Activated T-cell treated with anti-CD3 and anti-CD28 coated beads, Interleukin-2, amount 50 U/mL, for 4 hours (primary cell): Measurements from ENCODE around the gene UFSP2. TPM values are rescaled to one million over a fixed set of nuclear protein-coding genes. Genes with fewer than 3 reads are reported as not detected.
"Not testable (repeated sequence)": the region's sequence is repeated elsewhere in the genome, so short reads cannot be mapped to it uniquely, and the experiment has no call there.

ENCODE experiments used
- ATAC-seq, 2 donors: fragments of 200-7000 bp; cut with Tn5 transposase; one replicate each; pipeline ENCODE4 v1.10.0; 2021
- DNase-seq: peaks from one replicate; pipeline ENCODE4 v3.0.0-alpha.2; 2020
- H3K27me3 Mint-ChIP-seq: one replicate; pipeline ENCODE4 v1.8.0; 2021; ENCODE audit warnings: low read depth, mixed read lengths
- H3K36me3 Mint-ChIP-seq: one replicate; pipeline ENCODE4 v1.8.0; 2022; ENCODE audit warnings: mixed read lengths; ENCODE audit not compliant: insufficient read depth
- H3K4me1 Mint-ChIP-seq: one replicate; pipeline ENCODE4 v1.8.0; 2021; ENCODE audit warnings: low read depth, mixed read lengths
- H3K4me3 Mint-ChIP-seq: one replicate; pipeline ENCODE4 v1.8.0; 2021; ENCODE audit warnings: mild to moderate bottlenecking, moderate library complexity, mixed read lengths
- H3K9me3 Mint-ChIP-seq: one replicate; pipeline ENCODE4 v1.8.0; 2021; ENCODE audit warnings: mixed read lengths
- total RNA-seq, 3 donors: library from RNA; stranded (reverse); gene quantifications; one replicate each; pipeline ENCODE4 v1.2.1, GENCODE V29; 2021

Gene UFSP2
- total RNA-seq, 3 donors from 2014 or later: 15.3 to 25.7 (median 18.2) TPM

- H3K4me3 Mint-ChIP-seq, H3K9me3 Mint-ChIP-seq, ATAC-seq, H3K4me1 Mint-ChIP-seq, H3K27me3 Mint-ChIP-seq, DNase-seq: not testable (repeated sequence)
- peaks cover 14% of the 10 kb centered on the region for H3K36me3 Mint-ChIP-seq
Measured at GRCh38 chr4:185362570-185362969, 63.2 kb downstream of the UFSP2 start.

- peaks cover 15% of the 10 kb centered on the region for H3K36me3 Mint-ChIP-seq
- no peak overlapping the region for H3K4me3 Mint-ChIP-seq
- no peaks in the 10 kb centered on the region for H3K4me1 Mint-ChIP-seq
- DNase-seq (no peak), ATAC-seq (no peak)
- H3K27me3 Mint-ChIP-seq: no peaks in the 10 kb centered on the region
- no peaks in the 10 kb centered on the region for H3K9me3 Mint-ChIP-seq
Measured at GRCh38 chr4:185361872-185362271, 63.9 kb downstream of the UFSP2 start.

DNA sequence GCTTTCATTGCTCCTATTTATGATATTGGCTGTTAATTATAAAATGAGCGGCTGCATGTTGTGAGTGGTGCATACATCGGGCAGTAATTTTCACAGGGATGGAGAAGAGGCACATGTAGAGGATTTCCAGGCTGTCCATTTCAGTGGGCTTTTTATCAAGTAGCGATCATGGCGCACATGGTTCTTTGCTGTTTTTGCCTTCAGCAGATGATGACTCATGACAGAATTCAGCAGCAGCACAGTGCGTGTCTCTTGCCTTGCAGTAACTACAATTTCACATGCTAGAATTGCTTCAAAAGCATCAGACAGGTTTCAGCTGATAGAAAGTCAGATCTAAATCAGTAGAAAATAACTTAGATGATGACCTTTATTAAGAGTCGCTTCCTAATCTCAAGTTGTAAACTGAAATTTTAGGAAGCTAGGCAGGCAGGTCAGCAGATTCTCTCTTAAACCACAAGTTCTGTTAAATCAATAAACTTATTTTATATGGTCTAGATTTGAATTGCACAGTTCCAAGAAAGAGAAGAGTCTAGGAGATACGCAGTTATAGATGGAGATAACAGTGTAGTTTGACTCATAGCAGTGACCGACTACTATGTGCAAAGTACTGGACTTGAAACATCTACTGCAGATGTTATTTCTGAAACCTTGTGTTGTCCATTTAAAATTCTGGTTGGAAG, 65.9 kb downstream of the UFSP2 start:
- H3K9me3 Mint-ChIP-seq: no peaks in the 10 kb centered on the region
- ATAC-seq: no peak
- H3K27me3 Mint-ChIP-seq: no peaks in the 10 kb centered on the region
- no peaks in the 10 kb centered on the region for H3K4me1 Mint-ChIP-seq
- no peak overlapping the region for H3K4me3 Mint-ChIP-seq
- H3K36me3 Mint-ChIP-seq: peaks cover 22% of the 10 kb centered on the region
- DNase-seq: no peak

GRCh38 chr4:185358959-185359358, 66.8 kb downstream of the UFSP2 start:
- Mint-ChIP-seq H3K4me3 (no peak overlapping the region), H3K4me1 (no peaks in the 10 kb centered on the region), H3K27me3 (no peaks in the 10 kb centered on the region), H3K9me3 (no peaks in the 10 kb centered on the region), H3K36me3 (peaks cover 25% of the 10 kb centered on the region)
- DNase-seq (no peak), ATAC-seq (no peak)

DNA sequence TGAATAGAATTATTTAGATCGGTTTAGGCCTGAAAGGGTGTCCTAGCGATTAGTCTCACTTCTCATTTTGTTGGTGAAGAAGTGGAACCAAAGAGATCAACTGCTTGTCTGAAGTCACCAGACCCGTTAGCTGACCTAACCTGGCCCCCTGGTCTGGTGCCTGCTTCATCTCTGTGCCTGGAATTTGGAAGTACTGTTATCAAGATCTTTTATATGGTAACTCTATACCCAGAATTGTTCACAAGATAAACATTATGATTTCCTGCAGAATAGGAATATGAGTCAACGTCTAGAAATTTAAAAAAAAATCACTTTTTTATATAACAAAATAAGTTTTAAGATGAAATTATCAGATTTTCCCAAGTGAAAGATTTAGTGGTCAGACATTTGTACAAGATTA, 67.2 kb downstream of the UFSP2 start:
- H3K4me3 Mint-ChIP-seq: no peak overlapping the region
- H3K27me3 Mint-ChIP-seq: no peaks in the 10 kb centered on the region
- H3K4me1 Mint-ChIP-seq: no peaks in the 10 kb centered on the region
- DNase-seq: no peak
- no peak for ATAC-seq
- H3K9me3 Mint-ChIP-seq: no peaks in the 10 kb centered on the region
- peaks cover 26% of the 10 kb centered on the region for H3K36me3 Mint-ChIP-seq

GRCh38 chr4:185357733-185358440, 67.9 kb downstream of the UFSP2 start:
- DNase-seq (no peak), ATAC-seq (no peak)
- Mint-ChIP-seq H3K36me3 (peaks cover 31% of the 10 kb centered on the region), H3K4me3 (no peak overlapping the region), H3K27me3 (no peaks in the 10 kb centered on the region), H3K4me1 (no peaks in the 10 kb centered on the region), H3K9me3 (no peaks in the 10 kb centered on the region)

GRCh38 chr4:185357211-185357610, 68.6 kb downstream of the UFSP2 start:
- Mint-ChIP-seq H3K36me3 (peaks cover 37% of the 10 kb centered on the region), H3K4me1 (no peaks in the 10 kb centered on the region), H3K9me3 (no peaks in the 10 kb centered on the region), H3K27me3 (no peaks in the 10 kb centered on the region), H3K4me3 (no peak overlapping the region)
- DNase-seq: no peak
- no peak for ATAC-seq

DNA sequence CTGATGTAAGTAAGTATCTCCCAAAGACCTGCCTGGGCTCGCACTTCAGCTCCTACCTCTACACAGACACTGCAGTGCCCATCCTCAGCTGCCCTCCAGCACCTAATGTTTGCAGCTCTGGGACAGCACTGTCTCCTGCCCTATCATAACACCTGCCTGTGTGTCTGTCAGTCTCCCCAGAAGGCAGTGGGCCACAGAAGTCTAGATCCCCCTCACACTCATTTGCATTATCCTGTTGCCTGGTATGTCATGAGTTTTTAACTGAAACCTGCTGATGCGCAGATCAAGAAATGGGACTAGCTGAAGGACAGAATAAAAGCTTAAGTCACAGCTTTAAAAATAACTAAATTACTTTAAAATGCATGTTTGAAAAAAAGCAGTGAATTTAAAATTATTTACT, 73.0 kb downstream of the UFSP2 start:
- no peaks in the 10 kb centered on the region for H3K27me3 Mint-ChIP-seq
- H3K4me1 Mint-ChIP-seq: no peaks in the 10 kb centered on the region
- H3K4me3 Mint-ChIP-seq: no peak overlapping the region
- ATAC-seq (no peak), DNase-seq (no peak)
- H3K9me3 Mint-ChIP-seq: no peaks in the 10 kb centered on the region
- peaks cover 58% of the 10 kb centered on the region for H3K36me3 Mint-ChIP-seq

DNA sequence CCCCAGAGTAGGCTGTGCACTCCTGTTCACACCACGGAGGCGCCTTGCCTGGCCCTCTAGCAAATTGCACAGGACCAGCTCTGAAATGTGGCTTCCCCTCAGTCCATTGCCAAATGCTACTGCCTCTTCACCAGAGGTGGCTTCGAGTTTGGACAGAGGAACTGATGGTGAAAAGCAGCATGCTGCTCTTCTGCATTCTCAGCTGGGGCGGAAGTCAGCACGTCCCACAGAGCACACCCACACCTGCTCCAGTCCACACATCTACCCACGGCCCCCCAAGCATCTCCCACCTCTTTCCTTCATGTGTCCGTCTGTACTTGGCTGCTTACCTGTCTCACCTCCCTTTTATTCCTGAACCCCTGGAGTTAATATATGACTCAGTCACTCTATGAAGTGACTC, 73.6 kb downstream of the UFSP2 start:
- no peak for ATAC-seq
- DNase-seq: no peak
- peaks cover 59% of the 10 kb centered on the region for H3K36me3 Mint-ChIP-seq

DNA sequence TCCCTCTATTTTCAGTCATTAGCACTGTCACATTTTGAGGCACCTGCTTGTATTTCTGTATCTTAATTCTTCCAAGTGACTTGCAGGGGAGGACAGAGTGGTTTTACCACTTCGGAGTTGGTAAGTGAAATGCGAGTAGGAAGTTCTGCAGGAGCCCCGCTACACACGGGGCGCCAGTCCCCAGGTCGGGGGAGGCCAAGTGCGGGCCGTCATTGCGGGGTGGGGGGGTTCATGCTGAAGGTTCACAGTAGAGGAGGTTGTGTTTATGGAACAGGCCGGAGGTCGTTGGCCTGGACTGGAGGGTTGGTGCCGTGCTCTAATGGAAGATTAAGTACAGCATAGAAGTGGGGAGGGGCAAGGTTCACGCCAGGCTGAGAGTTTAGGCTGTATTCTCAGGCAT, 74.1 kb downstream of the UFSP2 start:
- H3K4me1 Mint-ChIP-seq: no peaks in the 10 kb centered on the region
- H3K36me3 Mint-ChIP-seq: peaks cover 64% of the 10 kb centered on the region
- no peaks in the 10 kb centered on the region for H3K27me3 Mint-ChIP-seq
- no peak overlapping the region for H3K4me3 Mint-ChIP-seq
- no peaks in the 10 kb centered on the region for H3K9me3 Mint-ChIP-seq
- ATAC-seq: no peak
- DNase-seq: no peak

More for the DNA sequence above, 73.6 kb downstream of the UFSP2 start:
- H3K4me3 Mint-ChIP-seq: no peak overlapping the region
- no peaks in the 10 kb centered on the region for H3K27me3 Mint-ChIP-seq
- H3K9me3 Mint-ChIP-seq: no peaks in the 10 kb centered on the region
- no peaks in the 10 kb centered on the region for H3K4me1 Mint-ChIP-seq

Other genes starting within 250 kb of the UFSP2 start
- gene CFAP97, start 222.0 kb downstream of the UFSP2 start, total RNA-seq: 10 to 100 TPM; 36.8 to 44.4 (median 44.4) TPM
- 10 to 100 TPM in 2 of 3 donors, 1 to 10 TPM in 1; 9.5 to 10.9 (median 10.3) TPM for gene SNX25, start 216.4 kb downstream of the UFSP2 start, total RNA-seq
- gene LRP2BP, start 30.0 kb downstream of the UFSP2 start, total RNA-seq: under 1 TPM; 0.16 to 0.40 (median 0.21) TPM
- gene ANKRD37, start 29.1 kb downstream of the UFSP2 start, total RNA-seq: 10 to 100 TPM; 16.8 to 20.8 (median 20.3) TPM
- gene CCDC110, start 45.8 kb upstream of the UFSP2 start, total RNA-seq: not detected
- not detected for gene PDLIM3, start 109.5 kb upstream of the UFSP2 start, total RNA-seq